H1 (cell line): ENCODE results near the gene THADA. TPM values are rescaled to one million over a fixed set of nuclear protein-coding genes. Genes with fewer than 3 reads are reported as not detected.

Experiments used
- CTCF ChIA-PET: fragments of 300-600 bp; sonication (Branson Sonifier 250); formaldehyde crosslinking; loops from one replicate; lab custom pipeline; 2021; ENCODE audit not compliant: partially characterized antibody; lab: Charles Lee
- POLR2A ChIA-PET: fragments of 300-600 bp; sonication (Branson Sonifier 250); formaldehyde crosslinking; loops from one replicate; lab custom pipeline; 2021; ENCODE audit warnings: inconsistent platforms; ENCODE audit not compliant: partially characterized antibody; lab: Charles Lee
- DNase-seq, 2 experiments: peaks; one replicate each; pipeline versions ENCODE4 v3.0.0 to v3.0.0-alpha.2; 2010 to 2022; ENCODE audit warnings: low spot score in 2 of 2, low read depth in 1 of 2, mixed read lengths in 1 of 2
- FAIRE-seq: peaks from 2 replicates; lab custom pipeline; 2011; peaks lifted over from hg19 to GRCh38; lab: Jason Lieb, UNC
- H2AFZ ChIP-seq: 2 replicates; pipeline ENCODE4 v1.8.1; 2012; ENCODE audit warnings: low read length, inconsistent platforms
- H2AK5ac ChIP-seq: 2 replicates; pipeline ENCODE4 v1.6.1; 2013; ENCODE audit warnings: low read depth, low read length
- H2BK120ac ChIP-seq: replicated peaks from 2 replicates; pipeline ENCODE3; 2013; ENCODE audit warnings: low read depth, low read length, inconsistent platforms
- H2BK12ac ChIP-seq: 2 replicates; pipeline ENCODE4 v1.6.1; 2013; ENCODE audit warnings: low read depth, low read length
- H2BK15ac ChIP-seq: 2 replicates; pipeline ENCODE4 v1.6.1; 2013; ENCODE audit warnings: low read length
- H2BK20ac ChIP-seq: 2 replicates; pipeline ENCODE4 v1.6.1; 2013; ENCODE audit warnings: low read length
- H2BK5ac ChIP-seq: 2 replicates; pipeline ENCODE4 v1.6.1; 2013; ENCODE audit warnings: low read depth, low read length
- H3K14ac ChIP-seq: 2 replicates; pipeline ENCODE4 v1.6.1; 2013; ENCODE audit warnings: inconsistent platforms; ENCODE audit not compliant: insufficient read length
- H3K18ac ChIP-seq: 2 replicates; pipeline ENCODE4 v1.6.1; 2013; ENCODE audit warnings: low read length; ENCODE audit errors: extremely low read depth
- H3K23ac ChIP-seq: 2 replicates; pipeline ENCODE4 v1.6.1; 2013; ENCODE audit warnings: inconsistent platforms; ENCODE audit not compliant: insufficient read length
- H3K23me2 ChIP-seq: 2 replicates; pipeline ENCODE4 v1.6.1; 2013; ENCODE audit warnings: low read depth, low read length
- H3K27ac ChIP-seq: 2 replicates; pipeline ENCODE4 v1.6.1; 2011; ENCODE audit warnings: low read depth, low read length, inconsistent platforms
- H3K27me3 ChIP-seq, 4 experiments: replicated peaks in 1 of 4; 1 replicate in 1 of 4; 2 replicates in 3 of 4; pipeline versions ENCODE4 v1.6.1 to v1.8.1; 2011 to 2013; ENCODE audit warnings: low read length in 3 of 4, mild to moderate bottlenecking in 3 of 4, inconsistent platforms in 2 of 4, mixed read lengths in 2 of 4, moderate library complexity in 1 of 4; ENCODE audit not compliant: control insufficient read depth in 3 of 4, insufficient read depth in 3 of 4; ENCODE audit errors: extremely low read depth in 1 of 4
- H3K36me3 ChIP-seq, 4 experiments: 2 replicates each; pipeline versions ENCODE4 v1.6.1 to v1.8.1; 2011 to 2013; ENCODE audit warnings: mild to moderate bottlenecking in 4 of 4, low read length in 3 of 4, moderate library complexity in 2 of 4, control low read depth in 1 of 4, inconsistent platforms in 1 of 4; ENCODE audit not compliant: insufficient read depth in 4 of 4, control insufficient read depth in 2 of 4
- H3K4ac ChIP-seq: replicated peaks from 2 replicates; pipeline ENCODE3; 2013; ENCODE audit warnings: low read length, low read depth, mixed read lengths, inconsistent platforms; ENCODE audit not compliant: insufficient read length
- H3K4me1 ChIP-seq, 4 experiments: replicated peaks in 1 of 4; 1 replicate in 1 of 4; 2 replicates in 3 of 4; pipeline versions ENCODE4 v1.6.1 to v1.8.1; 2011 to 2013; ENCODE audit warnings: low read length in 3 of 4, inconsistent platforms in 2 of 4, mixed read lengths in 1 of 4; ENCODE audit not compliant: insufficient read depth in 4 of 4, control insufficient read depth in 3 of 4
- H3K4me2 ChIP-seq, 2 experiments: 2 replicates each; pipeline versions ENCODE4 v1.6.1 to v1.8.1; 2011 to 2013; ENCODE audit warnings: low read depth in 2 of 2, low read length in 2 of 2, control low read depth in 1 of 2, inconsistent platforms in 1 of 2, mild to moderate bottlenecking in 1 of 2; ENCODE audit not compliant: insufficient read depth in 1 of 2
- H3K4me3 ChIP-seq, 4 experiments: fragments of 200-600, 300-600 bp in 1 of 4; sonication (generic), shearing (Covaris generic), sonication (Bioruptor Twin) in 1 of 4; 2 replicates each; pipeline versions ENCODE4 v1.5.1 to v1.8.1; 2011 to 2016; ENCODE audit warnings: low read length in 4 of 4, low read depth in 3 of 4, control low read depth in 2 of 4, inconsistent platforms in 2 of 4, mild to moderate bottlenecking in 2 of 4, mixed read lengths in 1 of 4, moderate library complexity in 1 of 4; ENCODE audit not compliant: insufficient read depth in 2 of 4; ENCODE audit errors: extremely low read depth in 1 of 4
- H3K56ac ChIP-seq: replicated peaks from 2 replicates; pipeline ENCODE3; 2013; ENCODE audit warnings: low read depth, mild to moderate bottlenecking, mixed read lengths, low read length, inconsistent platforms; ENCODE audit not compliant: insufficient read length
- H3K79me1 ChIP-seq: 2 replicates; pipeline ENCODE4 v1.6.1; 2013; ENCODE audit warnings: low read depth, low read length, control low read depth
- H3K79me2 ChIP-seq, 2 experiments: 2 replicates each; pipeline versions ENCODE4 v1.6.1 to v1.8.1; 2012 to 2013; ENCODE audit warnings: low read length in 2 of 2, mild to moderate bottlenecking in 2 of 2, inconsistent platforms in 1 of 2; ENCODE audit not compliant: insufficient read depth in 2 of 2, control insufficient read depth in 1 of 2
- H3K9ac ChIP-seq, 4 experiments: replicated peaks in 1 of 4; 1 replicate in 1 of 4; 2 replicates in 3 of 4; pipeline versions ENCODE4 v1.6.1 to v1.8.1; 2011 to 2013; ENCODE audit warnings: low read depth in 3 of 4, low read length in 3 of 4, control low read depth in 2 of 4, mild to moderate bottlenecking in 2 of 4, moderate library complexity in 2 of 4, inconsistent platforms in 1 of 4; ENCODE audit errors: extremely low read depth in 1 of 4
- H3K9me3 ChIP-seq, 2 experiments: 2 replicates each; pipeline versions ENCODE4 v1.6.1 to v1.8.1; 2012 to 2013; ENCODE audit warnings: mild to moderate bottlenecking in 2 of 2, moderate library complexity in 2 of 2, control low read depth in 1 of 2, inconsistent platforms in 1 of 2, low read depth in 1 of 2, low read length in 1 of 2, mixed read lengths in 1 of 2; ENCODE audit not compliant: insufficient read depth in 2 of 2
- H4K20me1 ChIP-seq, 2 experiments: replicated peaks in 1 of 2; 2 replicates each; pipeline versions ENCODE3 to v1.8.1; 2011 to 2013; ENCODE audit warnings: inconsistent platforms in 2 of 2, low read length in 2 of 2, mild to moderate bottlenecking in 1 of 2; ENCODE audit not compliant: insufficient read depth in 2 of 2, control insufficient read depth in 1 of 2
- H4K5ac ChIP-seq: 2 replicates; pipeline ENCODE4 v1.6.1; 2013; ENCODE audit warnings: low read length, low read depth, mixed read lengths, inconsistent platforms; ENCODE audit not compliant: insufficient read length
- H4K8ac ChIP-seq: 2 replicates; pipeline ENCODE4 v1.8.0; 2013; ENCODE audit warnings: mild to moderate bottlenecking, moderate library complexity, low read length, inconsistent platforms; ENCODE audit not compliant: insufficient read depth; ENCODE audit errors: extremely low read depth
- H4K91ac ChIP-seq: replicated peaks from 2 replicates; pipeline ENCODE3; 2013; ENCODE audit warnings: low read length, mixed read lengths, inconsistent platforms; ENCODE audit not compliant: insufficient read length
- JUN ChIP-seq: IDR thresholded peaks from 2 replicates; pipeline ENCODE4 v1.6.1; 2011; ENCODE audit warnings: low read depth, mild to moderate bottlenecking, improper control_type of control experiment, low read length
- KDM5A ChIP-seq: fragments of 200-600 bp; IDR thresholded peaks from 2 replicates; pipeline ENCODE4 v1.7.1; 2012; ENCODE audit warnings: mild to moderate bottlenecking, low read length, inconsistent platforms, mixed read lengths
- SIX5 ChIP-seq: IDR thresholded peaks from 2 replicates; pipeline ENCODE4 v1.6.1; 2011; ENCODE audit warnings: mild to moderate bottlenecking, low read depth, low read length
- SUZ12 ChIP-seq: fragments of 200-600 bp; sonication (generic); IDR thresholded peaks from 2 replicates; pipeline ENCODE4 v1.6.1; 2012; ENCODE audit warnings: mild to moderate bottlenecking, inconsistent platforms, low read length, moderate library complexity, mixed read lengths
- TBP ChIP-seq: IDR thresholded peaks from 2 replicates; pipeline ENCODE4 v1.6.1; 2011; ENCODE audit warnings: low read depth, low read length, improper control_type of control experiment
- ZNF274 ChIP-seq: IDR thresholded peaks from 2 replicates; pipeline ENCODE4 v1.7.0; 2012; ENCODE audit warnings: low read length, borderline replicate concordance; ENCODE audit errors: extremely low read depth
- WGBS, 2 experiments: shearing (Covaris generic) in 1 of 2; methylation state at CpG; one replicate each; pipeline versions ENCODE4 v1.1.6 to v1.1.7; 2013 to 2015; ENCODE audit warnings: low lambda C conversion rate in 2 of 2, mixed read lengths in 2 of 2, inconsistent platforms in 1 of 2, low coverage in 1 of 2, missing lambda C conversion rate in 1 of 2; ENCODE audit not compliant: insufficient replicate concordance in 2 of 2, insufficient coverage in 1 of 2, insufficient read length in 1 of 2; ENCODE audit errors: extremely low coverage in 1 of 2, missing lambda C conversion rate in 1 of 2; 5-methylcytosine and 5-hydroxymethylcytosine counted together
- polyA plus RNA-seq, 7 experiments: library from polyadenylated mRNA; depleted of rRNA in 3 of 7; stranded (reverse) in 5 of 7; unstranded in 2 of 7; fragments of >200 nt in 5 of 7; fragments of 200-250 nt in 2 of 7; gene quantifications; 1 replicate in 5 of 7; 2 replicates in 1 of 7; 4 replicates in 1 of 7; pipeline versions ENCODE4 v1.2.1 to v1.2.3, GENCODE V29; 2011 to 2013; ENCODE audit warnings: missing spikeins in 2 of 7, mixed read lengths in 2 of 7
- total RNA-seq: library from RNA; stranded (reverse); fragmentation: NEBNext Ultra II Directional; extraction: Animal tissue kit (Norgen Biotek cat#: 25700); gene quantifications from 2 replicates; pipeline ENCODE4 v1.2.1, GENCODE V29; 2021
- TF ChIP-seq, protein P1 (sequence below): IDR thresholded peaks from 2 replicates; pipeline ENCODE4 v1.6.1; 2012; ENCODE audit warnings: inconsistent platforms

THADA gene
- total and polyA plus RNA-seq, 2 of the 8 experiments (the other 6 are each of a cell fraction or from before 2014, with no cell fraction given): 22.4 to 26.8 TPM

DNA sequence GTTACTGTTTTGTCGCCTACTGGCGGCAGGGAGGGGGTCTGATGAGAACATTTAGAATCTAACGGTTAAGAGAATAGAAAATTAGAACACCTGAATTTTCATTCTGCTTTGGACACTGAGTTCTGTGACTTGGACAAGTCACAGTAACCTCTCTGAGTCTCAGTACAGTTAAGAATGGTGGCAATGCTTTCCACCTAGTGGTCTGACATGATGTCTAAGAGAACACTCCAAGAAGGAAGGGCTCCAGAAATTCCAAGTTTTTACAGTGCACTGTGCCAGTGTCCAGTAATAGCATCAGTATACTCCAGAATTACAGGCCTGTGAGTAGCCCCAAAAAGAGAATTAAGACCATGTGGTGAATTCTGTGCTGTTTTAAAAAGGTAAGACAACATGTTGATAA lies 195.3 kb downstream of the THADA start:
- 91% methylated on average over 3 of the region's 3 CpGs; no CpG with 5 or more reads in 1 of the 2 experiments for WGBS, 2 experiments
- H3K23ac ChIP-seq: no peak overlapping the region
- no peak for FAIRE-seq

More for the DNA sequence above, 195.3 kb downstream of the THADA start:
- no peaks in the 10 kb centered on the region for H4K20me1 ChIP-seq
- POLR2A ChIA-PET: interaction anchor here (0.7 kb wide), 1 partner anchor 34 kb away, joined by 3 read pairs; no protein-coding TSS in a partner anchor
- peaks cover 0 to 1% (median 0%) of the 10 kb centered on the region in 4 experiments; a peak in 1 of 7 replicates for H3K27me3 ChIP-seq
- peaks cover 0 to 3% (median 0%) of the 10 kb centered on the region in 4 experiments; a peak in 1 of 8 replicates for H3K36me3 ChIP-seq
- H3K4me1 ChIP-seq: peaks cover 0 to 3% (median 2%) of the 10 kb centered on the region in 4 experiments; a peak in 5 of 7 replicates
- no peak overlapping the region for H4K91ac ChIP-seq
- H2BK12ac ChIP-seq: no peak overlapping the region
- CTCF ChIA-PET: no interaction called here
- H3K79me1 ChIP-seq: no peaks in the 10 kb centered on the region
- H2BK15ac ChIP-seq: no peak overlapping the region
- no peak overlapping the region for H2BK120ac ChIP-seq
- no peak overlapping the region for H3K4ac ChIP-seq
- no peak overlapping the region for H3K18ac ChIP-seq
- no peak overlapping the region for H3K14ac ChIP-seq
- no peaks in the 10 kb centered on the region for H3K23me2 ChIP-seq
- no peak overlapping the region for H2BK20ac ChIP-seq
- H3K4me2 ChIP-seq: no peak overlapping the region
- no peak overlapping the region for H2AK5ac ChIP-seq
- H3K27ac ChIP-seq: no peak overlapping the region
- no peak overlapping the region for H3K4me3 ChIP-seq
- TF ChIP-seq TBP (no peak), SIX5 (no peak), ZNF274 (no peak), JUN (no peak), SUZ12 (no peak), KDM5A (no peak)
- TF ChIP-seq, protein P1, sequence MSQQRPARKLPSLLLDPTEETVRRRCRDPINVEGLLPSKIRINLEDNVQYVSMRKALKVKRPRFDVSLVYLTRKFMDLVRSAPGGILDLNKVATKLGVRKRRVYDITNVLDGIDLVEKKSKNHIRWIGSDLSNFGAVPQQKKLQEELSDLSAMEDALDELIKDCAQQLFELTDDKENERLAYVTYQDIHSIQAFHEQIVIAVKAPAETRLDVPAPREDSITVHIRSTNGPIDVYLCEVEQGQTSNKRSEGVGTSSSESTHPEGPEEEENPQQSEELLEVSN: no peak
- H3K9ac ChIP-seq: no peak overlapping the region
- H4K8ac ChIP-seq: no peak overlapping the region
- no peak overlapping the region for H2AFZ ChIP-seq
- no peak for DNase-seq
- no peak overlapping the region for H3K56ac ChIP-seq
- no peaks in the 10 kb centered on the region for H3K9me3 ChIP-seq
- H2BK5ac ChIP-seq: no peak overlapping the region
- H3K79me2 ChIP-seq: no peaks in the 10 kb centered on the region
- no peak overlapping the region for H4K5ac ChIP-seq
